ENCODE data around the gene PALLD. TPM values are rescaled to one million over a fixed set of nuclear protein-coding genes. Genes with fewer than 3 reads are reported as not detected.

PALLD gene
- total RNA-seq, 1 donor from 2014 or later = 16.4 TPM

DNA sequence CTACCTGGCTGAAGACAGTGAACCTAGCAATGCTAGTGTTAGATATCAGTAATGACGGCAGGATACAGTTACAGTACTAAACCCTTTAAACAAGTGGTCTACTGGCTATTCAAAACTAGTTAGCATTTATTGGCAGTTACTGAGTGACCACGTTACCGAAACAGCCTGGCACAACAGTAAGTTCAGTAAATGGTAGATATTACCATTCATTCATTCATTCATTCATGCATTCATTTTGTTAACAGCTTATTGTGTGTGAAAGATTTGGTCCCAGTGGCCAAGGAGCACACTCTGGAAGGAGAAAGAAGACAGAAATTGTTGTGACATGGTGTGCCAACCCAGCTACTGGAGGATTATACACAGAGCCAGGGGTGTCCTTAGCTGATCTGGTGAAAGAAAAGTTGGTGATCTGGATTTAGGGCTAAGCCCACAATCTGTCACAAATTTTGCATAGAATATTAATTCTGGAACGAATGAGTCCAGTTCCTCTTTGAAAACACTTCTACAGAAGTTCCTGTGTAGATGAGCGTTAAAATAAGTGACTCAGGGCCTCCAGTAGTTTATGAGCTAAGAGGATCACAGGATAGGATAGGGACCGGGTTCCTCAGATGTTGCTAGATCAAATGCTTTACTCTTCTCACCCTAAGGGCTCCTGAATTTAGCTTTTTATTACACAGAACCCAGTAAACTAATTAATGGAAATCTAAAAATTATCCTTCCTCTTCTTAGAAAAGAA, 334.1 kb downstream of the PALLD start:
- peak overlapping the region; percentile 93 for H3K4me3 Mint-ChIP-seq (ENCODE audit: unreplicated experiment)
- no peak for DNase-seq (ENCODE audit: low spot score)
- peaks cover 6% of the 10 kb centered on the region for H3K27me3 Mint-ChIP-seq (ENCODE audit: unreplicated experiment)
- TF ChIP-seq, protein P1, sequence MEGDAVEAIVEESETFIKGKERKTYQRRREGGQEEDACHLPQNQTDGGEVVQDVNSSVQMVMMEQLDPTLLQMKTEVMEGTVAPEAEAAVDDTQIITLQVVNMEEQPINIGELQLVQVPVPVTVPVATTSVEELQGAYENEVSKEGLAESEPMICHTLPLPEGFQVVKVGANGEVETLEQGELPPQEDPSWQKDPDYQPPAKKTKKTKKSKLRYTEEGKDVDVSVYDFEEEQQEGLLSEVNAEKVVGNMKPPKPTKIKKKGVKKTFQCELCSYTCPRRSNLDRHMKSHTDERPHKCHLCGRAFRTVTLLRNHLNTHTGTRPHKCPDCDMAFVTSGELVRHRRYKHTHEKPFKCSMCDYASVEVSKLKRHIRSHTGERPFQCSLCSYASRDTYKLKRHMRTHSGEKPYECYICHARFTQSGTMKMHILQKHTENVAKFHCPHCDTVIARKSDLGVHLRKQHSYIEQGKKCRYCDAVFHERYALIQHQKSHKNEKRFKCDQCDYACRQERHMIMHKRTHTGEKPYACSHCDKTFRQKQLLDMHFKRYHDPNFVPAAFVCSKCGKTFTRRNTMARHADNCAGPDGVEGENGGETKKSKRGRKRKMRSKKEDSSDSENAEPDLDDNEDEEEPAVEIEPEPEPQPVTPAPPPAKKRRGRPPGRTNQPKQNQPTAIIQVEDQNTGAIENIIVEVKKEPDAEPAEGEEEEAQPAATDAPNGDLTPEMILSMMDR (IDR thresholded peaks at IDR 0.05; ENCODE audit: unreplicated experiment) = no peak
- no peaks in the 10 kb centered on the region for H3K9me3 Mint-ChIP-seq (ENCODE audit: unreplicated experiment)
- no peaks in the 10 kb centered on the region for H3K36me3 Mint-ChIP-seq (ENCODE audit: low read depth, unreplicated experiment)
- H3K27ac Mint-ChIP-seq (ENCODE audit: unreplicated experiment) = peak overlapping the region; percentile 79
- H3K4me1 Mint-ChIP-seq (ENCODE audit: unreplicated experiment) = peaks cover 4% of the 10 kb centered on the region

DNA sequence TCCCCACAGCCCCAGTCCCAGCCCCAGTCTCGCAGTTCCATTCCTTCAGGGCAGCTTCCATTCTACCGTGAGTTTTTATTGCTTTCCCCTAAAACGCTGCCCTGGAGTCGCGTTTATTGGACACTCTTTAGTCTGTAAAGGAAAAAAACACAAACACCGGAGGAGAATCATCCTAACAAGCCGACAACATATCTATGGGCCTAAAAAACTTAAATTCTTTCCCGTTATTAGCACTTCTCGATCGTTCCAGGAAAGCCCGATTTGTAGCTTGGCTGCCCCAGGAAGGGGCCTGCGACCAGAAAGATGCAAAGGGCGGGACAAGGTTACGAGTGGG, 334.7 kb downstream of the PALLD start:
- H3K4me3 Mint-ChIP-seq (ENCODE audit: unreplicated experiment) = peak overlapping the region; percentile 93
- H3K36me3 Mint-ChIP-seq (ENCODE audit: low read depth, unreplicated experiment) = no peaks in the 10 kb centered on the region
- H3K27me3 Mint-ChIP-seq (ENCODE audit: unreplicated experiment) = peaks cover 6% of the 10 kb centered on the region
- H3K9me3 Mint-ChIP-seq (ENCODE audit: unreplicated experiment) = no peaks in the 10 kb centered on the region
- no peak for DNase-seq (ENCODE audit: low spot score)
- TF ChIP-seq, protein P1 (IDR thresholded peaks at IDR 0.05; ENCODE audit: unreplicated experiment) = no peak
- peaks cover 4% of the 10 kb centered on the region for H3K4me1 Mint-ChIP-seq (ENCODE audit: unreplicated experiment)
- H3K27ac Mint-ChIP-seq (ENCODE audit: unreplicated experiment) = peak overlapping the region; percentile 79

- Mint-ChIP-seq H3K4me1 (ENCODE audit: unreplicated experiment) (peaks cover 4% of the 10 kb centered on the region), H3K36me3 (ENCODE audit: low read depth, unreplicated experiment) (no peaks in the 10 kb centered on the region), H3K4me3 (ENCODE audit: unreplicated experiment) (peak overlapping the region; percentile 98), H3K27ac (ENCODE audit: unreplicated experiment) (peak overlapping the region; percentile 57), H3K9me3 (ENCODE audit: unreplicated experiment) (no peaks in the 10 kb centered on the region), H3K27me3 (ENCODE audit: unreplicated experiment) (peaks cover 6% of the 10 kb centered on the region)
- TF ChIP-seq, protein P1 (IDR thresholded peaks at IDR 0.05; ENCODE audit: unreplicated experiment) = no peak
- DNase-seq (ENCODE audit: low spot score) = peak; percentile 66
These were observed 335.3 kb downstream of the PALLD start for GRCh38 chr4:168831919-168832762.

- H3K27ac Mint-ChIP-seq (ENCODE audit: unreplicated experiment) = peak overlapping the region; percentile 48
- H3K4me1 Mint-ChIP-seq (ENCODE audit: unreplicated experiment) = peaks cover 4% of the 10 kb centered on the region
- no peaks in the 10 kb centered on the region for H3K36me3 Mint-ChIP-seq (ENCODE audit: low read depth, unreplicated experiment)
- peak; percentile 35 for DNase-seq (ENCODE audit: low spot score)
- H3K4me3 Mint-ChIP-seq (ENCODE audit: unreplicated experiment) = peak overlapping the region; percentile 98
- peaks cover 6% of the 10 kb centered on the region for H3K27me3 Mint-ChIP-seq (ENCODE audit: unreplicated experiment)
- TF ChIP-seq, protein P1 (IDR thresholded peaks at IDR 0.05; ENCODE audit: unreplicated experiment) = no peak
- no peaks in the 10 kb centered on the region for H3K9me3 Mint-ChIP-seq (ENCODE audit: unreplicated experiment)
These were observed 336.1 kb downstream of the PALLD start for GRCh38 chr4:168832763-168833575.
